Activated T-cell treated with anti-CD3 and anti-CD28 coated beads, Interleukin-2, amount 50 U/mL, for 24 hours (primary cell): ENCODE results near the gene LTBP4.

Experiments used
- DNase-seq: peaks from one replicate; pipeline ENCODE4 v3.0.0-alpha.2; 2020
- H3K27ac Mint-ChIP-seq: 2 replicates; pipeline ENCODE4 v1.8.0; 2020; ENCODE audit warnings: mild to moderate bottlenecking, mixed read lengths
- H3K27me3 Mint-ChIP-seq: 2 replicates; pipeline ENCODE4 v1.8.0; 2020; ENCODE audit warnings: mixed read lengths
- H3K36me3 Mint-ChIP-seq: 2 replicates; pipeline ENCODE4 v1.8.0; 2020; ENCODE audit warnings: low read depth, mixed read lengths
- H3K4me1 Mint-ChIP-seq: 2 replicates; pipeline ENCODE4 v1.8.0; 2020; ENCODE audit warnings: low read depth, mixed read lengths
- H3K4me3 Mint-ChIP-seq: 2 replicates; pipeline ENCODE4 v1.8.0; 2020; ENCODE audit warnings: mild to moderate bottlenecking, moderate library complexity, mixed read lengths
- H3K9me3 Mint-ChIP-seq: 2 replicates; pipeline ENCODE4 v1.8.0; 2020; ENCODE audit warnings: mixed read lengths

Gene LTBP4

GRCh38 chr19:40663695-40664692 is 62.8 kb downstream of the LTBP4 start:
- H3K27ac Mint-ChIP-seq: peak overlapping the region; percentile 87
- peaks cover 32% of the 10 kb centered on the region for H3K4me1 Mint-ChIP-seq
- peaks cover 2% of the 10 kb centered on the region for H3K9me3 Mint-ChIP-seq
- H3K36me3 Mint-ChIP-seq: peaks cover 22% of the 10 kb centered on the region
- no peaks in the 10 kb centered on the region for H3K27me3 Mint-ChIP-seq
- H3K4me3 Mint-ChIP-seq: peak overlapping the region; percentile 74
- DNase-seq: no peak

GRCh38 chr19:40666803-40667438 is 65.8 kb downstream of the LTBP4 start:
- peaks cover 32% of the 10 kb centered on the region for H3K4me1 Mint-ChIP-seq
- H3K4me3 Mint-ChIP-seq: no peak overlapping the region
- peaks cover 39% of the 10 kb centered on the region for H3K36me3 Mint-ChIP-seq
- no peaks in the 10 kb centered on the region for H3K27me3 Mint-ChIP-seq
- peak overlapping the region; percentile 57 for H3K27ac Mint-ChIP-seq
- H3K9me3 Mint-ChIP-seq: peaks cover 8% of the 10 kb centered on the region
- DNase-seq: no peak

GRCh38 chr19:40667602-40668001 is 66.4 kb downstream of the LTBP4 start:
- Mint-ChIP-seq H3K9me3 (peaks cover 8% of the 10 kb centered on the region), H3K27me3 (no peaks in the 10 kb centered on the region), H3K4me1 (peaks cover 28% of the 10 kb centered on the region), H3K4me3 (no peak overlapping the region), H3K27ac (no peak overlapping the region), H3K36me3 (peaks cover 39% of the 10 kb centered on the region)
- no peak for DNase-seq

GRCh38 chr19:40668991-40669614 is 67.9 kb downstream of the LTBP4 start:
- no peak overlapping the region for H3K4me3 Mint-ChIP-seq
- peaks cover 15% of the 10 kb centered on the region for H3K4me1 Mint-ChIP-seq
- H3K36me3 Mint-ChIP-seq: peaks cover 39% of the 10 kb centered on the region
- no peak overlapping the region for H3K27ac Mint-ChIP-seq
- no peaks in the 10 kb centered on the region for H3K27me3 Mint-ChIP-seq
- DNase-seq: no peak
- peaks cover 8% of the 10 kb centered on the region for H3K9me3 Mint-ChIP-seq

- H3K27me3 Mint-ChIP-seq: no peaks in the 10 kb centered on the region
- H3K36me3 Mint-ChIP-seq: peaks cover 41% of the 10 kb centered on the region
- no peak overlapping the region for H3K4me3 Mint-ChIP-seq
- no peak overlapping the region for H3K27ac Mint-ChIP-seq
- H3K9me3 Mint-ChIP-seq: peaks cover 8% of the 10 kb centered on the region
- no peak for DNase-seq
- peaks cover 7% of the 10 kb centered on the region for H3K4me1 Mint-ChIP-seq
Measured at GRCh38 chr19:40671404-40671803, 70.2 kb downstream of the LTBP4 start.

- peaks cover 39% of the 10 kb centered on the region for H3K36me3 Mint-ChIP-seq
- no peak overlapping the region for H3K27ac Mint-ChIP-seq
- DNase-seq: no peak
- peaks cover under 1% of the 10 kb centered on the region for H3K4me1 Mint-ChIP-seq
- H3K4me3 Mint-ChIP-seq: no peak overlapping the region
- no peaks in the 10 kb centered on the region for H3K27me3 Mint-ChIP-seq
- peaks cover 8% of the 10 kb centered on the region for H3K9me3 Mint-ChIP-seq
Measured at GRCh38 chr19:40672038-40672437, 70.9 kb downstream of the LTBP4 start.

GRCh38 chr19:40672573-40673299 is 71.6 kb downstream of the LTBP4 start:
- Mint-ChIP-seq H3K36me3 (peaks cover 41% of the 10 kb centered on the region), H3K4me3 (no peak overlapping the region), H3K27me3 (no peaks in the 10 kb centered on the region), H3K9me3 (peaks cover 8% of the 10 kb centered on the region), H3K4me1 (no peaks in the 10 kb centered on the region), H3K27ac (no peak overlapping the region)
- no peak for DNase-seq

GRCh38 chr19:40673397-40673796 is 72.2 kb downstream of the LTBP4 start:
- Mint-ChIP-seq H3K4me1 (no peaks in the 10 kb centered on the region), H3K4me3 (no peak overlapping the region), H3K27me3 (no peaks in the 10 kb centered on the region), H3K9me3 (peaks cover 8% of the 10 kb centered on the region), H3K27ac (no peak overlapping the region), H3K36me3 (peaks cover 43% of the 10 kb centered on the region)
- DNase-seq: no peak

- H3K36me3 Mint-ChIP-seq: peaks cover 42% of the 10 kb centered on the region
- no peaks in the 10 kb centered on the region for H3K27me3 Mint-ChIP-seq
- DNase-seq: no peak
- H3K4me3 Mint-ChIP-seq: no peak overlapping the region
- no peak overlapping the region for H3K27ac Mint-ChIP-seq
- no peaks in the 10 kb centered on the region for H3K4me1 Mint-ChIP-seq
- H3K9me3 Mint-ChIP-seq: peaks cover 3% of the 10 kb centered on the region
Measured at GRCh38 chr19:40674291-40674690, 73.1 kb downstream of the LTBP4 start.

GRCh38 chr19:40677156-40677555 is 76.0 kb downstream of the LTBP4 start:
- peaks cover 49% of the 10 kb centered on the region for H3K36me3 Mint-ChIP-seq
- H3K27me3 Mint-ChIP-seq: no peaks in the 10 kb centered on the region
- no peak for DNase-seq
- no peaks in the 10 kb centered on the region for H3K9me3 Mint-ChIP-seq
- no peak overlapping the region for H3K27ac Mint-ChIP-seq
- no peak overlapping the region for H3K4me3 Mint-ChIP-seq
- no peaks in the 10 kb centered on the region for H3K4me1 Mint-ChIP-seq
